HG03066 (cell line): ENCODE data around the gene BTF3.

Source experiments
- ATAC-seq: cut with Tn5 transposase; IDR thresholded peaks from one replicate; pipeline ENCODE4 v1.9.1; 2021; ENCODE audit warnings: low read depth; ENCODE audit not compliant: unreplicated experiment

BTF3 gene

DNA sequence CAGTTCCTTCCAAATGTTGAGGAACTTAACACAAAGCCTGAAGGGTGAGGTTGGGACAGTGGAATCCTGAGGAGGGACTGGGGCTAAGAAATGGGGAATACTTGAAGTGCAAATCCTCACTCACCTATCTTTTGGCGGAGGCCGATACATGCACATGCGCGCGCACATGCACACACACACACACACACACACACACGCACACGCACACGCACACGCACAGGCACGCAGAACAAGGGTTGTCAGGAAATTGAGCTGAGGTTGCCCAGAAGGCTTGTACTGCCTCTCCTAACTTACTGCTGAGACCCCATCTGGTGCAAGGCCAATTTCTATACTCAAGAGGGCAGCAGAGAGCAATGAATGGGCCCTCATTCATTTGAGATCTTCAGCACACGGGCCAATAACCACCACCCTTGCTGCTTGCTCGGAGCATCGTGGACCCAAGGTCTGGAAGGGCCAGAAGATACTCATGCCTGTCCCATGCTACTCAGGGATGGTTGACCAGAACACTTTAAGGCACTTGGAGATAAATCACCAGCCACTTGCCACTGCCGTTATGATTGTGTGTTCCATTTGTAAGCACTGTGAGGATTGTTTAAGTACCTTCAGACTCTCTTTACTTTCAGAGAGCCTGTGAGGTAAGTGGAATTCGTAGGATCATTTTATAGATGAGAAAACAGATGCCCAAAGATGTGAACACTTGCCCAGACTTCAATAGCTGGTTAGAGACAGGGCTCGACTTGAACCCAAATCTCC is 21.5 kb downstream of the BTF3 start:
- ATAC-seq, result peak; percentile 99

DNA sequence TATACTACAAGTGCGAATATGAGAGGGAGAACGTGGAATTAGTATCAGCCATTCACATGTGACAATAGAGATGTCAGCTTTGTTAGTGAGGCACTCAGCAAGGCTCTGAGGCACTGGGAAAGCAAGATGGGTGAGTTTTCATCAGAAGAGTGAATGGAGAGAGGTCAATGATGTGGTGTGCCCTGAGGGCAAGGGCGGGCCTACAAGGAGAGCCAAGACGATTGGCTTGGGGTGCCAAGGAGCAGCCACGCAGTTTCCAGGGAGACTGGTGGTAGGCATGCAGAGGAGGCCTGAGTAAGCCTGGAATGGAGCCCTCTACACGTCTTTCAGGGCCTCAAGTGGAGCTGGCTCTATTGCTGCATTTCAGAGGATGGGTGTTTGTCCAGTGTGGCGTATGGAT is 24.7 kb downstream of the BTF3 start:
- no peak for ATAC-seq

DNA sequence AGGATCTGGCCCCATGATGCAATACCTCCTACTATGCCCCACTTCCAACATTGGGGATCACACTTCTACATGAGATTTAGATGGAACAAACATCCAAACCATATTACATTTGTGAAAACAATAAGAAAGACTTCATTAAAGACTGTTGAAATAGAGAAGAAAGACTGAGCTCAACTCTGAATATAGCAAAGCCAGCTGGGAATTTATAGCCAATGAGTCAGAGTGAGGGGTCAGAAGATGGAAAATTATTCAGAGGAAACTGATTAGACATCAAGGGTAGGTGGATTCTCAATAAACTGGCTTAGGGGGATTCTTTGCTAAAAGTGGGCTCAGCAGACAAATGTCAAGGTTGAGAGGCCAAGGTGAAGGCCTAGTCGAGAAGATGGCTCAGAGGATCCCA is 25.6 kb downstream of the BTF3 start:
- no peak for ATAC-seq

- ATAC-seq, result no peak
Measured at GRCh38 chr5:73525606-73526203, 27.5 kb downstream of the BTF3 start.

DNA sequence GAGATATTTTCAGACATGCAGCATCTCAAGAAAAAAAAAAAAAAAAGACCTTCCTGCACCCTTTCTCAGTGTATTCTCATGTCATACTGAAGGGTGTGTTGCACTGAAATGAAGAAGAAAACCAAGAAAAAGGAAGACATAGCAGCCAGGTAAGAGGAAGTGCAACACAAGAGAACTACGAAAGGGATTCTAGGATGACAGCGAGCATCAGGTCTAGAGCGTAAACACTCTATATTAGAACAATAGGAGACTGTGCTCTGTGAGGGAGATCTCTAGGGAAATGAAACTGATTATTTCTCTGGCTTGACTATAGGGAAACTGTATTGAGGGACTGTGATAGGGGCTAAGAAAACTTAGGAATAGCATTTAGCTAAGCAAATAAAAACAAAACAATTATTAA is 30.0 kb downstream of the BTF3 start:
- no peak for ATAC-seq

- ATAC-seq, result no peak
Measured at GRCh38 chr5:73529081-73529480, 30.8 kb downstream of the BTF3 start.

DNA sequence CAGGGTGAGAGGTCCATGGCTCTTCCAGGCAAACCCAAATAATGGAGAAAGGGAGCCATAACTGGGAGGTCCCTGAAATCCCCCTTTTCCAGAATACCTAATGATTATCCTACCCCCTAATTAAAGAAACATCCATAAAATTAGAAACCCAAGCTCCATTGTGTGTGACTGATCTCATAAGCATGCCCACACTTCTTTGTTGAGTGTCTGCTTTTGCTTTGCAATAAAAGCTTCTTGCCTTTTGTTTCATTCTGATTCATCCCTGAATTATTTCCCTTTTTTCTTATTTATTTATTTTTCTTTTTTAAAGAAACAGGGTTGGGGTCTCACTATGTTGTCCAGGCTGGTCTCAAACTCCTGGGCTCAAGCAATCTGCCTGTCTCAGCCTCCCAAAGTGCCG is 33.1 kb downstream of the BTF3 start:
- ATAC-seq, result no peak

DNA sequence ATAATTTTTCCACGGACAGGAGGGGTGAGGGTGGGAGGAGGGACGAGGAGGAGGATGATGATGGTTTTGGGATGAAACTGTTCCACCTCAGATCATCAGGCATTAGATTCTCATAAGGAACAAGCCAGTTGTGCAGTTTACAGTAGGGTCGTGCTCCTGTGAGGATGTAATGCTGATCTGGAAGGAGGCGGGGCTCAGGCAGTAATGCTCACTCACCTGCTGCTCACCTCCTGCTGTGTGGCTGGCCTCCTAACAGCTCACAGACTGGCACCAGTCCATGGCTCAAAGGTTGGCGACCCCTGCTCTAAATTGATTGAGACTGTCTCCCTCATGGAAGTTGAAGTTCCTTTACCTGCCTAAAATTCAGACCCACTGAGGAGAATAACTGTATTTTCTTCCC is 34.0 kb downstream of the BTF3 start:
- ATAC-seq, result no peak

DNA sequence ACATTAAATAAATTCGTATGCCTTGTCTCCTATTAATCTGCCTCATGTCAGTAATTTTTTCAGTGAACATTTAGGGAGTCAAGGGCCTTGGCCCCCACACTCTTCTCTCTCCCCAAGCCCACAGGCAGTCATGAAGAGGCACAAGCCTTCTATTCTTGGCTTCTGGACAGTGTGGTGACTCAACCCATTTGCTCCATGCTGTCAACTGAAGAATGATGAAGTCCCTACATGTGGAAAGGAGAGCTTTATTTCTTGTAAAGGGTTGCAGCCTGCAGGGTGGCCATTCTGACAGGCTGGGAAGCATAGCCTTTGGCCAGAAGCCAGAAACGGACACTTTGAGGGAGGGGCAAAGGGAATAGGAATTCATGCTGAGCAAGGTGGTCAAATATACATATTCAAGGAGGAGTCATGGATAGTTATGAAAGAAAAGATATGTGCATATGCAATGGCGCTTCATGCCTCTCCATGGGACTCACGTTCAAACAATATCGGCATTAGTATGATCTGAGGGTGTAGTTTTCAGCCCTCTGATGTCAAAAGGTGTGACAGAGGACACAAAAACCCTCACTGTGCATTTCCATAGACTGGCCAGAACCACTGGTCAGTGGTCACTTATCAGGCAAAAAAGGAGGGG is 35.9 kb downstream of the BTF3 start:
- ATAC-seq, result no peak

- no peak for ATAC-seq
Measured at GRCh38 chr5:73534971-73535370, 36.7 kb downstream of the BTF3 start.

GRCh38 chr5:73539730-73540129 is 41.5 kb downstream of the BTF3 start:
- ATAC-seq, result no peak

DNA sequence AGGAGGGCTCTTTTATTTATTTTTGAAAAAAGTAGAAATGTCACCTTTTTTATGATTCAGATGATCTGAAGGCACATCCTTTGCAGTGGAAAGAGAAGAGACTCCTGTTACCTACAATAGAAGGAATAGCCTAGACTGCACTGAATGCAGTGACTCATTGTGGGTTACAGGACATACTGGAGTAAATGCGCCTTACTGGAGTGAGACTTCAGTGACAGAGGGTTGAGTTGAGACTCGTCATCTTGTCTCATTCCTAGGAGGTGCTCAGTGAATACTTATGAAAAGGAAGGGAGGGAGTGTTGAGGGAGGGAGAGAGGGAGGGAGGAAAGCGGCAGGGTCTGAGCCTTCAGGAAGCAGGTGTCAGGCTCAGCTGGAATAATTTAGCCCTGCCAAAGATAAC is 42.0 kb downstream of the BTF3 start:
- ATAC-seq, result no peak

DNA sequence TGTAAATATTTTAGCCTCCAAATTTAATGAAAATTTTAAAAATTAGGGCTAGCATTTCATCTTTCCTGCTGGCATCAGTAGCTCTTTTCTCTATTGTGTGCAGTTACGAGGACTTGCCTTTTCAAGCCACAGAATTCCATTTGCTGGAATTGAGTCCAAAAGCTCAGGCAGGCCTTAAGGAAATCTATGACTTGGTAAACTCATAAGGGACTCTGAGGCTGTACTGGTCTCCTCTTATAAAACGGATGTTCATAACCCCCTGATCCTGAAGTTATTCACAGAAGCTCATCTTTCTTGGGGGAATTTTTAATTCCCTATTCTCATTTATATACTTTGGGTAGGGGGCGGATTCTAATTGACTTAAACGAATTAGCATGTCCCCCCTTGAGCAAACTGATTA is 43.8 kb downstream of the BTF3 start:
- no peak for ATAC-seq

DNA sequence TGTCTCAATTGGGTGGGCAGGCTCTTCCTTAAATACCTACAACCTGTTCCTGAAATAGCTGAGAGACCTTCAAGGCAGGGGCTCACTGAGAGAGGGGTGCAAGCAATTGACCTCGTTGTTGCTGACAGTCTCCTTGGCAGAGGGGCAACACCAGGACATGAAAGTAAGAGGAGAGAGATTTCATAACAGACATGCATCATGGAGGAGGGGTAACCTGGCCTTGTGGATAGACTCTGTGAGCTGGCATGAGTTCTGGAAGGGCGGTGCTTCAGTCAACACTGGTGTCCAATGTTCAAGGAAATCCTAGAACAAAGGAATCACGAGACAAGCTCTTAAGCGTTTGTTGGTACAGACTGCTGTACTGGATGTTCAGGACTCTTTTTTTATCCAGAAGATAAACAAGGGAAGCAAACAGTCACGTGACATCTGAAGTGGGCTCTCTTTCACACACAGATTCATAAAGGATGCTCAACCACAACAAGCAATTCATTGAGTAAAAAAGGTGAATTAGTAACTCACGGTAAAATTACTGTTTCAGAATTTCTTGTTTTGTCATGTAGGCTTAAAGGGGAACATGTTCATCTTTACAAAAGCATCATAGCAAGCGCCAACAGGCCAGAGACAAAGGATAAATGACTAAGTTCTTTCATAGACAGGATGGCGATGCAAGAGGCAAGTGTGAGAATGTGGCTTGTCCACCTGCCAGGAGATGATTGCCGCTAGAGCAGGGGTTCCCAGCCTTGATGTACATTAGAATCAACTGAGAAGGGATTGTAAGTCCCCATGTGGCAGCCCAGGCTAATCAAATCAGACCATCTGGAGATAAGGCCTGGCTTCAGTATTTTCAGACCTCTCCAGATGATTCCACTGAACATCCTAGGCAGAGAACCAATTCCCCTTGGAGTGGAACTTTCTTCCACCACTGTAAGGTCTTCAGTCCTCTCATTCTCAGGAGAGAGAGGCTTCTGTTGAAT is 46.5 kb downstream of the BTF3 start:
- ATAC-seq, result no peak

GRCh38 chr5:73545403-73545779 is 47.1 kb downstream of the BTF3 start:
- no peak for ATAC-seq

DNA sequence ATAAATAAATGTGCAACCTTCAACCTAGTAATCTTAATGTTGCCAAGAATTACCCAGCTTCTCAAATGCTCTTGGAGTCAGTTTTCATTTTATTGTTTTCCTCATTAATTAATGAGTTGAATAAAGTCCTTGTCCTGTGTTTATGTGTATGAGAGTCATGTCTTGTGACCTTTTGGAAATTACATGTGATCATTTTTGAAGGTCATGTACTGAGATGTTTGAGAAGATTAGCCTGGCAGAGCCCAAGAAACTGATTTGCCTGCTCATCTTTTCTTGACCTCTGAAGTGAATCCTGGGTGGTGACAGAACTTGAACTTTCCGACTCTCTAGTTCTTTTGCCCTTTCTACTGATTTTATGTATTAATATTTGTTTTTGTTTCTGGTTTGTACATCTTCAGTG is 51.8 kb downstream of the BTF3 start:
- ATAC-seq, result no peak

- no peak for ATAC-seq
Measured at GRCh38 chr5:73552642-73553041, 54.4 kb downstream of the BTF3 start.
